Measurements from ENCODE around the gene SLC35F5.
"Not testable (repeated sequence)": the region's sequence is repeated elsewhere in the genome, so short reads cannot be mapped to it uniquely, and the experiment has no call there.

Gene SLC35F5

GRCh38 chr2:113755035-113755834 lies 1.2 kb downstream of the SLC35F5 start:
- DNase-seq: no peak

GRCh38 chr2:113754160-113754559 lies 2.3 kb downstream of the SLC35F5 start:
- DNase-seq: no peak

- no peak for DNase-seq
Observed at GRCh38 chr2:113750385-113750784, 6.1 kb downstream of the SLC35F5 start.

GRCh38 chr2:113741091-113741490 lies 15.4 kb downstream of the SLC35F5 start:
- DNase-seq: no peak

GRCh38 chr2:113739849-113740248 lies 16.6 kb downstream of the SLC35F5 start:
- DNase-seq: no peak

- no peak for DNase-seq
Observed at GRCh38 chr2:113734185-113734584, 22.3 kb downstream of the SLC35F5 start.

GRCh38 chr2:113724010-113724409 lies 32.4 kb downstream of the SLC35F5 start:
- DNase-seq: no peak

- DNase-seq: no peak
Observed at GRCh38 chr2:113723411-113723810, 33.0 kb downstream of the SLC35F5 start.

- no peak for DNase-seq
Observed at GRCh38 chr2:113720167-113720566, 36.3 kb downstream of the SLC35F5 start.

- DNase-seq: no peak
Observed at GRCh38 chr2:113716291-113716690, 40.2 kb downstream of the SLC35F5 start.

- DNase-seq: no peak
Observed at GRCh38 chr2:113712941-113713340, 43.5 kb downstream of the SLC35F5 start.

GRCh38 chr2:113711851-113712250 lies 44.6 kb downstream of the SLC35F5 start:
- no peak for DNase-seq

GRCh38 chr2:113709022-113709421 lies 47.4 kb downstream of the SLC35F5 start:
- DNase-seq: no peak

GRCh38 chr2:113707106-113707505 lies 49.3 kb downstream of the SLC35F5 start:
- no peak for DNase-seq

- no peak for DNase-seq
Observed at GRCh38 chr2:113705982-113706523, 50.4 kb downstream of the SLC35F5 start.

- DNase-seq: not testable (repeated sequence)
Observed at GRCh38 chr2:113704300-113704993, 52.0 kb downstream of the SLC35F5 start.

GRCh38 chr2:113703386-113704299 lies 52.8 kb downstream of the SLC35F5 start:
- no peak for DNase-seq

- DNase-seq: no peak
Observed at GRCh38 chr2:113700186-113700841, 56.1 kb downstream of the SLC35F5 start.

- DNase-seq: no peak
Observed at GRCh38 chr2:113698892-113699447, 57.5 kb downstream of the SLC35F5 start.

GRCh38 chr2:113698251-113698650 lies 58.2 kb downstream of the SLC35F5 start:
- DNase-seq: not testable (repeated sequence)

GRCh38 chr2:113697516-113697915 lies 58.9 kb downstream of the SLC35F5 start:
- no peak for DNase-seq

GRCh38 chr2:113694438-113694837 lies 62.0 kb downstream of the SLC35F5 start:
- DNase-seq: no peak

Data from islet precursor cell (in vitro differentiated cells).